ENCODE results near the gene PTPN1.
A peak's percentile ranks its signal among the peaks of the same experiment; 100 is the strongest.
"Not testable (repeated sequence)": the region's sequence is repeated elsewhere in the genome, so short reads cannot be mapped to it uniquely, and the experiment has no call there.

Gene PTPN1

DNA sequence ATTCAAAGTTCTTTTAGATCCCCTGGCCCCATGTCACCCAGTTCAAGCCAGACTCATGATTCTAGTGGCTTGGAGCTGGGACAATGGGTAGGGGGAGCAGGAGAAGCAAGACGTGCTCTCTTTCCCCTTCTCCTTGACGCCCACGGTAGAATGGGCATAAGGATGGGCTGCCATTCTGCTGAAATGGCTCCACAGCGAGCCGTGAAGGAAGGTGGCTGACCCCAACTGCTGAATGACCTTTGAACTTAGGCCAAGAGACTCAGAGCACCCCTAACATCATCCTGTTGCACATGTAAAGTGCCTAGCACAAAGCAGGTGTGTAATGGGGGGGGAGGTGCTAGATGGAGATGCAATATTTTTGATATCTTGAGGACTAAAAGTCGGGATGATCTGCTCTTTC is 15.8 kb upstream of the PTPN1 start:
- no peak overlapping the region for H3K27ac Mint-ChIP-seq
- H3K36me3 Mint-ChIP-seq = peaks cover 5% of the 10 kb centered on the region
- H3K9me3 Mint-ChIP-seq = no peaks in the 10 kb centered on the region
- DNase-seq (ENCODE audit: low spot score in 2 of 2) (no peak), ATAC-seq (no peak)
- H3K4me3 Mint-ChIP-seq = no peak overlapping the region
- peaks cover 32% of the 10 kb centered on the region for H3K4me1 Mint-ChIP-seq

DNA sequence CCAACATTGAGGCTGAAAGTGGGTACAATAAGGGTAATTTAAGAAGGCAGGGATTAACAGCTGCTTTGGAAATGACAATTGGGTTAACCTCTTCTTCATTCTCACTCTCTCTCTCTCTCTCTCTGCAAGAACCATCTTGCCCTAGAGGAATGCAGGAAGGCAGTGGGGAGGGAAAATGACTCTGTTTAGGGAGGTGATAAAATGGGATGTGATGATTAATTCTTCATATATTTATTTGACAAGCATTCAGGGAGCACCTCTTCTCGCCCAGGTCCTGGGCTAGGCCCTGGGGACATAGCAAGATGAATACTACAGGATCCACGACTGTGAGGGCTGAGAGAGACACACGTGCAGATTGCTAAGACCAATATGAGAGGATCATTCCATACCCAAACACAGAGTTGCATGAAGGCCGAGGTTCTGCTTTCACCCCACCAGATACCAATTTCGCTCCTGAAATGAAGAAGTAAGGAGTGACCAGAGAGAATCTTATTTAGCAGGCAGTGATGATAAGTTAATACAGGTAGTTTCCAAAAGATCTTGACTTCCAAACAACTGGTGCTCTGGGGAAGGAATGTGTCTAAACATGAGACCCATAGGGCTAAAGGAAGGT is 13.3 kb upstream of the PTPN1 start:
- Mint-ChIP-seq H3K4me3 (no peak overlapping the region), H3K27ac (no peak overlapping the region)
- ATAC-seq = no peak

GRCh38 chr20:50498071-50498776 is 12.0 kb upstream of the PTPN1 start:
- Mint-ChIP-seq H3K4me3 (no peak overlapping the region), H3K9me3 (no peaks in the 10 kb centered on the region), H3K27ac (no peak overlapping the region), H3K4me1 (peaks cover 27% of the 10 kb centered on the region), H3K36me3 (no peaks in the 10 kb centered on the region)
- ATAC-seq (peak; percentile 65), DNase-seq (ENCODE audit: low spot score in 2 of 2) (no peak)

More for the DNA sequence above, 13.3 kb upstream of the PTPN1 start:
- DNase-seq (ENCODE audit: low spot score in 2 of 2) = no peak
- Mint-ChIP-seq H3K36me3 (peaks cover 5% of the 10 kb centered on the region), H3K4me1 (peaks cover 39% of the 10 kb centered on the region), H3K9me3 (no peaks in the 10 kb centered on the region)

DNA sequence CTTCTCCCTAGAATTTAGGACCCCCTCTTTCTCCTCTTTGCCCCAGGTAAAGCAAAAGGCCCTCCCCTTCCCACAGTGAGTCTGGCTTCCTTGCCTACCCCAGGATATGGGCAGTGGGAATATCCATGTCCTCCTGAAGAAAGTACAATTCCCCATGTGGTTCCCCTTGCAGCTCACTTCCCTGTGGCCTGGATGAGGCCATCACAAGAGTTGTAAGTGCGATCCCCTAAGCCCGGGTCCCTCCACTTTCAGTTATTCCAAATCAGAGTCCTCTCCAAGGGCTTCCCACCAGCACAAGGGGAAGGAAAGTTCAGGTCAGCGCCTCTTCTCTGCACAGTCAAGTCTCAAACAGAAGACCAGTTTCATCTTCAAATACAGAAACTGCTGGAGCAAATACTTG is 10.2 kb upstream of the PTPN1 start:
- H3K4me1 Mint-ChIP-seq = peaks cover 22% of the 10 kb centered on the region
- DNase-seq (ENCODE audit: low spot score in 2 of 2) = no peak
- no peak for ATAC-seq
- H3K27ac Mint-ChIP-seq = no peak overlapping the region
- no peaks in the 10 kb centered on the region for H3K36me3 Mint-ChIP-seq
- no peak overlapping the region for H3K4me3 Mint-ChIP-seq
- no peaks in the 10 kb centered on the region for H3K9me3 Mint-ChIP-seq

DNA sequence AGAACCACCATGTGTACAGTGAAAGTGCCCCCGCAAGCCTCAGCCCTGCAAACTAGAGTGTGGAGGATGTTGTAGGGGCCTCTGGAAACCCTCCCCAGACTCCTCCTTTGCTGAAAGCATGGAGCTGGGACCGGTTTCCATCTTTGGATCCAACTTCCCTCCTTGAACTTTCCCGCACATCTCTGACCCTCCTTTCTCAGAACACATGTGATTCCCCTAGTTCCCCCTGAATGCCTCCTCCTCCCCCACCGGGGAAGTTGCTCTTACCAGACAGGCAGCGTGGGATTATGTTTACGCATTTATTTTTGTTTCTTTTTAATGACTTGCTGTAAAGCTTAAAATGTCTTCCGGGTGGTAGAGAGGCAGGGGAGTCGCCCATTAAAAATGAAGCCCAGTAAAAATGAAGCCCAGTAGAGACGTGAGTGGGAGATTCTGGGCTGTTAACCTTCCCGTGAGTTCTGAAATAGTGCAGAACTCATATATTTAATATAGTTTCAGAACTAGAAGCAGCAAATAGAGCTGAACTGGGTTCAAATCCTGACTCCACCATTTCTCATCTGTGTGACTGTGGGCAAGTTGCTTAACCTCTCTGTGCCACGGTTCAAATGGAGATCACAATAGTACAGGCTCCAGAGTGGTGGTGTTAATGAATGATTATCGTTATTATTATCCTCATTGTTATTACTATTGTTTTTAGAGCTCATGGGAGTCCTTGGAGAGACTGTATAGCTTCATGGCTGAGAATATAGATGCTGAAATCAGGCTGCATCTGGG is 8.0 kb upstream of the PTPN1 start:
- no peak for DNase-seq (ENCODE audit: low spot score in 2 of 2)
- Mint-ChIP-seq H3K4me1 (peaks cover 24% of the 10 kb centered on the region), H3K36me3 (no peaks in the 10 kb centered on the region), H3K4me3 (no peak overlapping the region), H3K27ac (peak overlapping the region; percentile 26), H3K9me3 (no peaks in the 10 kb centered on the region)
- ATAC-seq = no peak

DNA sequence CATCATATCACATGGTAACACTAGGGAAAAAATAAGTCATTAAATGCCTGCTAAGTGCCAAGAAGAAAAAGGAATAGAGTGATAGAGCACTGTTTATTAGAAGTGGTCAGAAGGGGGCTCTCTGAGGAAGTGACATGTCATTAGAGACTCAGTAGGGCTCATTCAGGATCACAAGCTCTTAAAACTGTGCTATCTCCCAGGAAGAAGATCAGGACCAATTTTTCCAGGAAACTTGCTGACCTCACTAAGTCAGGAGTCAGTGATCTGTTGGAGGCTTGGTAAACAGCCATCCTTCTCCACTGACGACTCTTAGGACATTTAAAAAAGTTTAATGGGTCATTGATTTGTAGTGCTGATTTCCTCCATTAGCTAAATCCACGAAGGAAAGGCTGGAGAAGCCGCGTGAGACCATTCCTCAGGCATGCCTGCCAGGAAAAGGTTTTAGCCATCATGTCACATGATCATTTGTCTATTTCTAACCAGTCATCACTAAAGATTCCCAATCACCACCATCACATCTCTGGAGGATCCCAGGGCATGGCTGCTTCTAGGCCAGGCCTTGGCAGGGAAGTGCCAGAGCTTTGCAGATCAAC is 5.9 kb upstream of the PTPN1 start:
- Mint-ChIP-seq H3K4me1 (peaks cover 21% of the 10 kb centered on the region), H3K27ac (peak overlapping the region; percentile 14), H3K4me3 (no peak overlapping the region), H3K36me3 (no peaks in the 10 kb centered on the region), H3K9me3 (no peaks in the 10 kb centered on the region)
- ATAC-seq (no peak), DNase-seq (ENCODE audit: low spot score in 2 of 2) (no peak)

GRCh38 chr20:50506270-50506579 is 4.0 kb upstream of the PTPN1 start:
- Mint-ChIP-seq H3K36me3 (no peaks in the 10 kb centered on the region), H3K9me3 (no peaks in the 10 kb centered on the region), H3K4me1 (peaks cover 17% of the 10 kb centered on the region), H3K27ac (no peak overlapping the region), H3K4me3 (no peak overlapping the region)
- DNase-seq (ENCODE audit: low spot score in 2 of 2) = no peak
- no peak for ATAC-seq

DNA sequence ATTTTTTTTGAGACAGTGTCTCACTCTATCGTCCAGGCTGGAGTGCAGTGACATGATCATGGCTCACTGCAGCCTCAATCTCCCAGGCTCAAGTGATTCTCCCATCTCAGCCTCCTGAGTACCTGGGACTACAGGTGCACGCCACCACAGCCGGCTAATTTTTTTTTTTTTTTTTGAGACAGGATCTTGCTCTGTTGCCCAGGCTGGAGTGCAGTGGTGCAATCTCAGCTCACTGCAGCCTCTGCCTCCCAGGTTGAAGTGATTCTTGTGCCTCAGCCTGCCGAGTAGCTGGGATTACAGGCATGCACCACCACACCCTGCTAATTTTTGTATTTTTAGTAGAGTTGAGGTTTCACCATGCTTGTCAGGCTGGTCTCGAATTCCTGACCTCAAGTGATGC is 2.4 kb upstream of the PTPN1 start:
- not testable (repeated sequence) for H3K9me3 Mint-ChIP-seq; H3K4me3 Mint-ChIP-seq; H3K36me3 Mint-ChIP-seq; H3K27ac Mint-ChIP-seq; ATAC-seq; DNase-seq (ENCODE audit: low spot score in 2 of 2)
- peaks cover 27% of the 10 kb centered on the region for H3K4me1 Mint-ChIP-seq

- no peak for ATAC-seq
- Mint-ChIP-seq H3K27ac (no peak overlapping the region), H3K9me3 (no peaks in the 10 kb centered on the region), H3K4me3 (no peak overlapping the region), H3K36me3 (peaks cover 10% of the 10 kb centered on the region), H3K4me1 (peaks cover 32% of the 10 kb centered on the region)
- DNase-seq (ENCODE audit: low spot score in 2 of 2) = no peak
These were observed 1.9 kb upstream of the PTPN1 start for GRCh38 chr20:50508171-50508755.

DNA sequence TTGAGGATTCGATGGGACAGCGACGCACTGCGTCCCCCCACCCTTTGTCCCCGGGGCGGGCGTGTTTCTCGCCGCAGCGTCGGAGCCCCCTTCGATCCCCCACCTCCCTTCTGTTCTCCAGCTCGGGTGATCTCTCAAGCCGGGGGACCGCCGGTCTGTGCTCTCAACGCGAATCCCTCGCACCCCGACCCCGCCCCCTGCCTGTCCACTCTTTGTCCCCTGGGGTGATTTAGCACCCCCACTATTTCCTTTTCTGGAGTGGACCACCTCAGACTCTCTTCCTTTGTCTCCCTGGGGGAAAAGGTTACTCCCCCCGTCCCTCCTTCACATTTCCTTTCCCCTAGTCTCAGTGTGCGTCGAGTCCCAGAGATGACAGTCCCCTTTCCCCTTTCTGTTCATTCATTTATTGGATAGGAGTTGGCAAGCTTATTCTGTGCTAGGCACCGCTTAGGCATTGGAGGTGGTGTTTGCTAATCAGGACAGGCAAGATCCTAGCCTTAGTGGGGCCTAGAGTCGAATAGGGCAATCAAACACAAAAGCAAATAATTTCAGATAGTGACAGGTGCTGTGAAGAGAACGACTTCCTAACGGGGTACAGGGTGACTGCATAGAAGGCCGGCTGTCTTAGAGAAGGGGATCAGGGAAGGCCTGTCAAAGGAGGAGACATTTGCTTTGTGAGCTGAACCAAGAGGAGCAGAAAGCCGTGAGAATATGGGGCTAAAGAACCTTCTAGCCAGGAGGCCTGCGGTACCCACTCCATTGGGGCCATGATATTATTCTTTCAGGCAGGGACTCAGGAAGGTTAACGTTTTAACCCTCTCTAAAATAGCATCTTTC is 741 bp downstream of the PTPN1 start:
- peaks cover 44% of the 10 kb centered on the region for H3K4me1 Mint-ChIP-seq
- H3K36me3 Mint-ChIP-seq = peaks cover 28% of the 10 kb centered on the region
- no peaks in the 10 kb centered on the region for H3K9me3 Mint-ChIP-seq
- DNase-seq (ENCODE audit: low spot score in 2 of 2) (no peak), ATAC-seq (no peak)
- peak overlapping the region; percentile 94 for H3K4me3 Mint-ChIP-seq
- peak overlapping the region; percentile 95 for H3K27ac Mint-ChIP-seq

DNA sequence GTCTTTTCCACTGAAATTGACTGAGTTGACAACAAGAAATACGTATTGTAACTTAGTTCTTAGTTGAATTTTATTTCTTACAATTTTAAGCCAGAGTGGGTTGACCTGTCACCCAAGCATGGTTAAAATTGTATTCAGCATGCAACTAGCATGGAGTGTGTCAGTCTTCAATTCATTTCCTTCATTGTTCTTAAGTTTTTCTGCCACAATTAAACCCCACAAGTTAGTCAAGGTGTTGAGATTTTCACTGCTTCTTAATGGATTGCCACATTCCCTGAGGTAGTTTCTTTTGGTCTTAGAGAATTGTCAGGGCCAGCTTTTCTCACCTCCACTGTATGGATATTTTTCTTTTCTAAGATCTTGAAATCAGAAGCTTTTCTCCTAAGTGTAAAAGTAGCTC is 2.1 kb downstream of the PTPN1 start:
- Mint-ChIP-seq H3K36me3 (peaks cover 39% of the 10 kb centered on the region), H3K9me3 (no peaks in the 10 kb centered on the region), H3K27ac (peak overlapping the region; percentile 95), H3K4me1 (peaks cover 54% of the 10 kb centered on the region), H3K4me3 (peak overlapping the region; percentile 94)
- ATAC-seq (no peak), DNase-seq (ENCODE audit: low spot score in 2 of 2) (no peak)

DNA sequence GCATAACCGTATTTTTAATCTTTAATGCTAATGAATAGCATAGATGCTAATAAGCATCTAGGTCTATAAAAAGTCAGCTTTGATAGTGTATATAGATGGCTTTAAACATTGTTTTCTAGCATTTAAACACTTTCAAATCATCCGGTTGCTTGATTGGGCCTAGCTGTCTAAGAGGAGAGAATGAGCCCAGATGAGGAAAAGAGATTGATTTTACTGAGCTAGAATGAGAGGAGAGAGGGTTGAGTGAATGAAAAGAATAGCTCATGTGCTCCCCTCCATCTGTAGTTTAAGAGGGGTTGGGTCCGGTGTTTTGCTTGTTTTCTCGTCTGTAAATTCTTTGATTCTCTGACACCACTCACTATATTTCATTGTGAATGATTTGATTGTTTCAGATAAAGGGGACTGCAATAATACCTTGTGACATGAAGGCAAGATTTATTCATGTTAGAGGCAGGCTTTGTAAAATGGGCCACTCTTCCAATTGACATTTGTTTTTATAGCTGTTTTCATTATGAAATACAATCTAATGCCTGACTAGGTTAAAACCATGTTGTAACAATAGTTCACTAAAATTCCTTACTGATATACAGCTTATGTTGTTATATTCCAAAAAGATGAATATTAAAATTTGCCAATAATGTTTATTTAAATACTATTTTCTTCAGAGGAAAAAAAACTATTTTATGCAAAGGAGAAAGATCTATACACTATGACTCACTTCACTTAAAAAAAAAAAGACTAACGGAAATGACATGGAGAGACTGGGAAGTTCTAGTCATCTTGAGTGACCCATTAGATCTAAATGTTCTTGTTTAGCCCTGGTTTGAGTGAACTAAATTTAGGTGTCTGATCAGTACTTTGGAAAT is 3.2 kb downstream of the PTPN1 start:
- Mint-ChIP-seq H3K4me3 (peak overlapping the region; percentile 94), H3K9me3 (no peaks in the 10 kb centered on the region), H3K27ac (peak overlapping the region; percentile 95), H3K36me3 (peaks cover 49% of the 10 kb centered on the region), H3K4me1 (peaks cover 65% of the 10 kb centered on the region)
- DNase-seq (ENCODE audit: low spot score in 2 of 2) (no peak), ATAC-seq (no peak)

DNA sequence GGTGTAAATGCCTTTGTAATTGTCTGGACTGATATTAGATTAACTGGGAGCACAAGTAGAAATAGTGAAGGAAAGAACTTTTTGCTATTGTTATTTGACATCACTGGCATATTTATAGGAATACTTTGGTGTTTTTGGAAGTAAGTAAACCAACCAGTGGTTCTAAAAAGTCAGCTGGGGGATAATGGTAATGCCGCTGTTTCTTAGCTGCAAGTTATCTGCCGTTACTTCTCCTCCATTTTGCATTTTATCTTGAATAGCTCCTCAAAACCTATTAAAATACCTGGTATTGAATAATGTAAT is 3.8 kb downstream of the PTPN1 start:
- Mint-ChIP-seq H3K4me1 (peaks cover 71% of the 10 kb centered on the region), H3K27ac (peak overlapping the region; percentile 95), H3K9me3 (no peaks in the 10 kb centered on the region), H3K4me3 (peak overlapping the region; percentile 94), H3K36me3 (peaks cover 55% of the 10 kb centered on the region)
- ATAC-seq (no peak), DNase-seq (ENCODE audit: low spot score in 2 of 2) (no peak)

- Mint-ChIP-seq H3K4me3 (peak overlapping the region; percentile 94), H3K9me3 (no peaks in the 10 kb centered on the region), H3K27ac (peak overlapping the region; percentile 95), H3K36me3 (peaks cover 63% of the 10 kb centered on the region), H3K4me1 (peaks cover 78% of the 10 kb centered on the region)
- DNase-seq (ENCODE audit: low spot score in 2 of 2) (no peak), ATAC-seq (peak; percentile 52)
These were observed 4.6 kb downstream of the PTPN1 start for GRCh38 chr20:50514750-50515149.

Data from stimulated activated effector memory CD8-positive, alpha-beta T cell treated with anti-CD3 and anti-CD28 coated beads, Interleukin-12 subunit alpha, Interleukin-12 subunit beta, amount 100 ng/mL, for 72 hours (primary cell).